Measurements from ENCODE around the gene TRMO. TPM values are rescaled to one million over a fixed set of nuclear protein-coding genes. Genes with fewer than 3 reads are reported as not detected.
A peak's percentile ranks its signal among the peaks of the same experiment; 100 is the strongest.

TRMO gene
- total and polyA plus RNA-seq, 9 of the 15 experiments (the other 6 are each of a cell fraction or from before 2014, with no cell fraction given), result 5.6 to 22.4 (median 16.2) TPM

GRCh38 chr9:97923529-97924108, 1.3 kb upstream of the TRMO start (continued):
- no peak for TF ChIP-seq MTA2 (IDR thresholded peaks at IDR 0.05; ENCODE audit: low read depth)
- TF ChIP-seq THRA (IDR thresholded peaks at IDR 0.05), result no peak
- TF ChIP-seq TRIM25 (IDR thresholded peaks at IDR 0.05; ENCODE audit: borderline replicate concordance), result no peak
- TF ChIP-seq ELF1 (tag; IDR thresholded peaks at IDR 0.05), result no peak
- TF ChIP-seq SMC3 (conservative IDR thresholded peaks at IDR 0.05; ENCODE audit: insufficient read depth, low read depth, low read length), result peak; percentile 52; the same call in 1 of the 2 replicates
- no peak for TF ChIP-seq SRSF3 (IDR thresholded peaks at IDR 0.05; ENCODE audit: insufficient read depth, low read length)
- no peak for TF ChIP-seq CBX2 (IDR thresholded peaks at IDR 0.05; ENCODE audit: insufficient read depth, low read length, poor library complexity, severe bottlenecking)
- no peak for TF ChIP-seq SRSF7 (optimal IDR thresholded peaks at IDR 0.05; ENCODE audit: low read depth, low read length)
- TF ChIP-seq SIN3B (IDR thresholded peaks at IDR 0.05; ENCODE audit: low read depth), result no peak
- TF ChIP-seq CTBP1 (IDR thresholded peaks at IDR 0.05; ENCODE audit: borderline replicate concordance), result 0 out of 2 replicates have a peak, but pooled peaks have one; percentile 9
- no peak for TF ChIP-seq POLR2H (tag; IDR thresholded peaks at IDR 0.05; ENCODE audit: low read depth)
- no peak for TF ChIP-seq PBX2 (CRISPR knock-in tag; IDR thresholded peaks at IDR 0.05; ENCODE audit: low read depth)
- TF ChIP-seq PBX2 (tag; conservative IDR thresholded peaks at IDR 0.05; ENCODE audit: low read depth), result peak; percentile 43; the same call in 1 of the 2 replicates
- no peak for TF ChIP-seq BMI1 (IDR thresholded peaks at IDR 0.05; ENCODE audit: low read length)
- no peak for TF ChIP-seq DACH1 (IDR thresholded peaks at IDR 0.05; ENCODE audit: partially characterized antibody)
- TF ChIP-seq DNMT1 (IDR thresholded peaks at IDR 0.05), result no peak
- no peak for TF ChIP-seq PHB (CRISPR knock-in tag; IDR thresholded peaks at IDR 0.05)
- no peak for TF ChIP-seq ZNF143 (CRISPR knock-in tag; IDR thresholded peaks at IDR 0.05)
- TF ChIP-seq ZBTB43 (CRISPR knock-in tag; IDR thresholded peaks at IDR 0.05), result no peak
- TF ChIP-seq ZNF695 (CRISPR knock-in tag; IDR thresholded peaks at IDR 0.05), result no peak
